ENCODE results near the gene TXNDC5.

Gene TXNDC5

GRCh38 chr6:7939864-7940228 lies 29.3 kb upstream of the TXNDC5 start:
- no peak overlapping the region for H3K27ac ChIP-seq
- TF ChIP-seq ZFX (IDR thresholded peaks at IDR 0.05) (no peak), CTCF (conservative IDR thresholded peaks at IDR 0.05) (no peak)

GRCh38 chr6:7939184-7939863 lies 28.7 kb upstream of the TXNDC5 start:
- H3K27ac ChIP-seq, result no peak overlapping the region
- TF ChIP-seq ZFX (IDR thresholded peaks at IDR 0.05) (no peak), CTCF (conservative IDR thresholded peaks at IDR 0.05) (no peak)

GRCh38 chr6:7938562-7939183 lies 28.1 kb upstream of the TXNDC5 start:
- H3K27ac ChIP-seq, result no peak overlapping the region

GRCh38 chr6:7933794-7934193 lies 23.2 kb upstream of the TXNDC5 start:
- H3K27ac ChIP-seq, result no peak overlapping the region
- TF ChIP-seq ZFX (IDR thresholded peaks at IDR 0.05), result no peak
- no peak for TF ChIP-seq CTCF (conservative IDR thresholded peaks at IDR 0.05)

More at GRCh38 chr6:7938562-7939183, 28.1 kb upstream of the TXNDC5 start:
- TF ChIP-seq CTCF (conservative IDR thresholded peaks at IDR 0.05) (no peak), ZFX (IDR thresholded peaks at IDR 0.05) (no peak)

- no peak for TF ChIP-seq CTCF (conservative IDR thresholded peaks at IDR 0.05)
- TF ChIP-seq ZFX (IDR thresholded peaks at IDR 0.05), result no peak
These were observed 22.0 kb upstream of the TXNDC5 start for GRCh38 chr6:7932625-7933024.

GRCh38 chr6:7924867-7925266 lies 14.3 kb upstream of the TXNDC5 start:
- no peak overlapping the region for H3K27ac ChIP-seq
- TF ChIP-seq ZFX (IDR thresholded peaks at IDR 0.05), result no peak
- TF ChIP-seq CTCF (conservative IDR thresholded peaks at IDR 0.05), result no peak

More at GRCh38 chr6:7932625-7933024, 22.0 kb upstream of the TXNDC5 start:
- H3K27ac ChIP-seq, result no peak overlapping the region

GRCh38 chr6:7922596-7922995 lies 12.0 kb upstream of the TXNDC5 start:
- no peak for TF ChIP-seq CTCF (conservative IDR thresholded peaks at IDR 0.05)
- TF ChIP-seq ZFX (IDR thresholded peaks at IDR 0.05), result no peak
- H3K27ac ChIP-seq, result no peak overlapping the region

Data from C4-2B (cell line).